GM23338 (cell line): ENCODE data around the gene CHCHD3. TPM values are rescaled to one million over a fixed set of nuclear protein-coding genes. Genes with fewer than 3 reads are reported as not detected.

Source experiments
- ATAC-seq: fragments of 200-7000 bp; cut with Tn5 transposase; 3 replicates; pipeline ENCODE4 v1.9.1; 2020
- DNase-seq: peaks from one replicate; pipeline ENCODE4 v3.0.0-alpha.2; 2015; ENCODE audit warnings: low spot score
- H2AFZ ChIP-seq: fragments of 200-600 bp; sonication (generic); 2 replicates; pipeline ENCODE4 v1.8.0; 2016; ENCODE audit warnings: antibody characterized with exemption, mild to moderate bottlenecking, moderate library complexity
- H3F3A ChIP-seq: fragments of 200-600 bp; sonication (generic); replicated peaks from 2 replicates; pipeline ENCODE4 v1.8.0; 2017; ENCODE audit warnings: antibody characterized with exemption, mixed run types, low read depth
- H3K27ac ChIP-seq: fragments of 200-600 bp; sonication (generic); 2 replicates; pipeline ENCODE4 v1.6.1; 2016; ENCODE audit warnings: low read depth
- H3K27me3 ChIP-seq: fragments of 200-600 bp; sonication (generic); 2 replicates; pipeline ENCODE4 v1.8.0; 2016; ENCODE audit warnings: mild to moderate bottlenecking, mixed run types, moderate library complexity; ENCODE audit not compliant: insufficient read depth
- H3K36me3 ChIP-seq: fragments of 200-600 bp; sonication (generic); 2 replicates; pipeline ENCODE4 v1.8.0; 2016; ENCODE audit warnings: mild to moderate bottlenecking; ENCODE audit not compliant: insufficient read depth
- H3K4me1 ChIP-seq: fragments of 200-600 bp; sonication (generic); 2 replicates; pipeline ENCODE4 v1.8.0; 2016; ENCODE audit warnings: mild to moderate bottlenecking, moderate library complexity; ENCODE audit not compliant: insufficient read depth
- H3K4me2 ChIP-seq: fragments of 200-600 bp; sonication (generic); 2 replicates; pipeline ENCODE4 v1.7.1; 2017; ENCODE audit warnings: mixed run types
- H3K4me3 ChIP-seq: fragments of 200-600 bp; sonication (generic); 2 replicates; pipeline ENCODE4 v1.6.1; 2016; ENCODE audit warnings: mixed run types
- H3K79me2 ChIP-seq: fragments of 200-600 bp; sonication (generic); replicated peaks from 2 replicates; pipeline ENCODE4 v1.8.0; 2017; ENCODE audit warnings: mild to moderate bottlenecking; ENCODE audit not compliant: insufficient read depth
- H3K9me2 ChIP-seq: fragments of 200-600 bp; sonication (generic); 2 replicates; pipeline ENCODE4 v1.8.0; 2017; ENCODE audit not compliant: insufficient read depth
- H4K20me1 ChIP-seq: fragments of 200-600 bp; sonication (generic); replicated peaks from 2 replicates; pipeline ENCODE4 v1.8.0; 2017; ENCODE audit warnings: mild to moderate bottlenecking; ENCODE audit not compliant: insufficient read depth
- H3K27ac Mint-ChIP-seq: 2 replicates; pipeline ENCODE4 v1.8.0; 2020; ENCODE audit warnings: inconsistent platforms, mild to moderate bottlenecking, moderate library complexity, mixed read lengths
- H3K27me3 Mint-ChIP-seq: 3 replicates; pipeline ENCODE4 v1.8.0; 2022; ENCODE audit warnings: low read depth, mild to moderate bottlenecking, moderate library complexity, mixed read lengths, inconsistent platforms; ENCODE audit not compliant: insufficient read depth, poor library complexity
- H3K36me3 Mint-ChIP-seq: 3 replicates; pipeline ENCODE4 v1.8.0; 2021; ENCODE audit warnings: low read depth, mild to moderate bottlenecking, inconsistent platforms, moderate library complexity, mixed read lengths
- H3K4me1 Mint-ChIP-seq: 3 replicates; pipeline ENCODE4 v1.8.0; 2020; ENCODE audit warnings: mild to moderate bottlenecking, inconsistent platforms, mixed read lengths
- H3K4me3 Mint-ChIP-seq: 3 replicates; pipeline ENCODE4 v1.8.0; 2021; ENCODE audit warnings: moderate library complexity, mild to moderate bottlenecking, inconsistent platforms, mixed read lengths
- H3K9me3 Mint-ChIP-seq: 3 replicates; pipeline ENCODE4 v1.8.0; 2020; ENCODE audit warnings: moderate library complexity, mild to moderate bottlenecking, inconsistent platforms, mixed read lengths
- CREB1 ChIP-seq: fragments of 250-450 bp; sonication (Bioruptor Pico); IDR thresholded peaks from 2 replicates; pipeline ENCODE4 v1.5.0; 2020; ENCODE audit warnings: low read depth, mild to moderate bottlenecking, moderate library complexity
- CTCF ChIP-seq, 2 experiments: fragments of 200-600 bp in 1 of 2; sonication (generic) in 1 of 2; conservative IDR thresholded peaks; 2 replicates each; pipeline versions ENCODE4 v1.5.1 to v1.6.1; 2016 to 2017; ENCODE audit warnings: antibody characterized with exemption in 2 of 2, low read depth in 2 of 2, mild to moderate bottlenecking in 2 of 2, moderate library complexity in 1 of 2
- EZH2 ChIP-seq: fragments of 200-600 bp; sonication (generic); IDR thresholded peaks from one replicate; pipeline ENCODE4 v1.8.0; 2017; ENCODE audit warnings: antibody characterized with exemption, mild to moderate bottlenecking, low read depth; ENCODE audit not compliant: unreplicated experiment
- EZH2phosphoT487 ChIP-seq: fragments of 200-600 bp; sonication (generic); IDR thresholded peaks from one replicate; pipeline ENCODE4 v1.8.1; 2018; ENCODE audit warnings: antibody characterized with exemption; ENCODE audit not compliant: unreplicated experiment
- JUNB ChIP-seq: IDR thresholded peaks from one replicate; pipeline ENCODE4 v1.6.1; 2016; ENCODE audit warnings: antibody characterized with exemption; ENCODE audit not compliant: unreplicated experiment
- NANOG ChIP-seq: IDR thresholded peaks from 2 replicates; pipeline ENCODE4 v1.6.1; 2016; ENCODE audit warnings: antibody characterized with exemption, borderline replicate concordance
- POLR2AphosphoS5 ChIP-seq: IDR thresholded peaks from 2 replicates; pipeline ENCODE4 v1.6.1; 2016; ENCODE audit warnings: antibody characterized with exemption, low read depth
- REST ChIP-seq: IDR thresholded peaks from one replicate; pipeline ENCODE4 v1.6.1; 2018; ENCODE audit warnings: antibody characterized with exemption; ENCODE audit not compliant: unreplicated experiment
- ZNF331 ChIP-seq: fragments of 250-450 bp; sonication (Bioruptor Pico); IDR thresholded peaks from 2 replicates; pipeline ENCODE4 v1.5.0; 2020; ENCODE audit warnings: low read depth, mild to moderate bottlenecking, moderate library complexity
- polyA plus RNA-seq: library from polyadenylated mRNA; unstranded; fragments of >200 nt; fragmentation: Nextera tagmentation; extraction: Ambion mirVana; gene quantifications from 2 replicates; pipeline ENCODE4 v1.2.1, GENCODE V29; 2016
- total RNA-seq: library from RNA; depleted of rRNA; stranded (reverse); fragments of >200 nt; shearing (Covaris generic); gene quantifications from 2 replicates; pipeline ENCODE4 v1.2.3, GENCODE V29; 2014
- TF ChIP-seq, protein P1 (sequence below): fragments of 250-450 bp; sonication (Bioruptor Pico); IDR thresholded peaks from 2 replicates; pipeline ENCODE4 v1.5.0; 2020; ENCODE audit warnings: mild to moderate bottlenecking, moderate library complexity
- TF ChIP-seq, protein P2 (sequence below): IDR thresholded peaks from 2 replicates; pipeline ENCODE4 v1.6.1; 2016; ENCODE audit warnings: antibody characterized with exemption

CHCHD3 gene
- total and polyA plus RNA-seq, 2 experiments from 2014 or later = 107 to 131 TPM

GRCh38 chr7:133003052-133003910, 78.6 kb downstream of the CHCHD3 start:
- Histone ChIP-seq H4K20me1 (peaks cover 10% of the 10 kb centered on the region), H3K27ac (no peak overlapping the region), H3K36me3 (no peaks in the 10 kb centered on the region), H3K4me1 (peaks cover 30% of the 10 kb centered on the region), H3K79me2 (peaks cover 89% of the 10 kb centered on the region), H3K4me3 (no peak overlapping the region), H2AFZ (no peak overlapping the region), H3K4me2 (no peak overlapping the region), H3K9me2 (no peaks in the 10 kb centered on the region), H3F3A (no peaks in the 10 kb centered on the region), H3K27me3 (no peaks in the 10 kb centered on the region)
- no peak for DNase-seq
- H3K4me3 Mint-ChIP-seq = no peak overlapping the region
- no peaks in the 10 kb centered on the region for H3K9me3 Mint-ChIP-seq
- TF ChIP-seq CREB1 (CRISPR knock-in tag) = no peak
- TF ChIP-seq NANOG = no peak
- no peak for TF ChIP-seq CTCF (conservative IDR thresholded peaks at IDR 0.05; ENCODE audit: low read depth in 2 of 2)
- no peak for TF ChIP-seq JUNB
- TF ChIP-seq, protein P1, sequence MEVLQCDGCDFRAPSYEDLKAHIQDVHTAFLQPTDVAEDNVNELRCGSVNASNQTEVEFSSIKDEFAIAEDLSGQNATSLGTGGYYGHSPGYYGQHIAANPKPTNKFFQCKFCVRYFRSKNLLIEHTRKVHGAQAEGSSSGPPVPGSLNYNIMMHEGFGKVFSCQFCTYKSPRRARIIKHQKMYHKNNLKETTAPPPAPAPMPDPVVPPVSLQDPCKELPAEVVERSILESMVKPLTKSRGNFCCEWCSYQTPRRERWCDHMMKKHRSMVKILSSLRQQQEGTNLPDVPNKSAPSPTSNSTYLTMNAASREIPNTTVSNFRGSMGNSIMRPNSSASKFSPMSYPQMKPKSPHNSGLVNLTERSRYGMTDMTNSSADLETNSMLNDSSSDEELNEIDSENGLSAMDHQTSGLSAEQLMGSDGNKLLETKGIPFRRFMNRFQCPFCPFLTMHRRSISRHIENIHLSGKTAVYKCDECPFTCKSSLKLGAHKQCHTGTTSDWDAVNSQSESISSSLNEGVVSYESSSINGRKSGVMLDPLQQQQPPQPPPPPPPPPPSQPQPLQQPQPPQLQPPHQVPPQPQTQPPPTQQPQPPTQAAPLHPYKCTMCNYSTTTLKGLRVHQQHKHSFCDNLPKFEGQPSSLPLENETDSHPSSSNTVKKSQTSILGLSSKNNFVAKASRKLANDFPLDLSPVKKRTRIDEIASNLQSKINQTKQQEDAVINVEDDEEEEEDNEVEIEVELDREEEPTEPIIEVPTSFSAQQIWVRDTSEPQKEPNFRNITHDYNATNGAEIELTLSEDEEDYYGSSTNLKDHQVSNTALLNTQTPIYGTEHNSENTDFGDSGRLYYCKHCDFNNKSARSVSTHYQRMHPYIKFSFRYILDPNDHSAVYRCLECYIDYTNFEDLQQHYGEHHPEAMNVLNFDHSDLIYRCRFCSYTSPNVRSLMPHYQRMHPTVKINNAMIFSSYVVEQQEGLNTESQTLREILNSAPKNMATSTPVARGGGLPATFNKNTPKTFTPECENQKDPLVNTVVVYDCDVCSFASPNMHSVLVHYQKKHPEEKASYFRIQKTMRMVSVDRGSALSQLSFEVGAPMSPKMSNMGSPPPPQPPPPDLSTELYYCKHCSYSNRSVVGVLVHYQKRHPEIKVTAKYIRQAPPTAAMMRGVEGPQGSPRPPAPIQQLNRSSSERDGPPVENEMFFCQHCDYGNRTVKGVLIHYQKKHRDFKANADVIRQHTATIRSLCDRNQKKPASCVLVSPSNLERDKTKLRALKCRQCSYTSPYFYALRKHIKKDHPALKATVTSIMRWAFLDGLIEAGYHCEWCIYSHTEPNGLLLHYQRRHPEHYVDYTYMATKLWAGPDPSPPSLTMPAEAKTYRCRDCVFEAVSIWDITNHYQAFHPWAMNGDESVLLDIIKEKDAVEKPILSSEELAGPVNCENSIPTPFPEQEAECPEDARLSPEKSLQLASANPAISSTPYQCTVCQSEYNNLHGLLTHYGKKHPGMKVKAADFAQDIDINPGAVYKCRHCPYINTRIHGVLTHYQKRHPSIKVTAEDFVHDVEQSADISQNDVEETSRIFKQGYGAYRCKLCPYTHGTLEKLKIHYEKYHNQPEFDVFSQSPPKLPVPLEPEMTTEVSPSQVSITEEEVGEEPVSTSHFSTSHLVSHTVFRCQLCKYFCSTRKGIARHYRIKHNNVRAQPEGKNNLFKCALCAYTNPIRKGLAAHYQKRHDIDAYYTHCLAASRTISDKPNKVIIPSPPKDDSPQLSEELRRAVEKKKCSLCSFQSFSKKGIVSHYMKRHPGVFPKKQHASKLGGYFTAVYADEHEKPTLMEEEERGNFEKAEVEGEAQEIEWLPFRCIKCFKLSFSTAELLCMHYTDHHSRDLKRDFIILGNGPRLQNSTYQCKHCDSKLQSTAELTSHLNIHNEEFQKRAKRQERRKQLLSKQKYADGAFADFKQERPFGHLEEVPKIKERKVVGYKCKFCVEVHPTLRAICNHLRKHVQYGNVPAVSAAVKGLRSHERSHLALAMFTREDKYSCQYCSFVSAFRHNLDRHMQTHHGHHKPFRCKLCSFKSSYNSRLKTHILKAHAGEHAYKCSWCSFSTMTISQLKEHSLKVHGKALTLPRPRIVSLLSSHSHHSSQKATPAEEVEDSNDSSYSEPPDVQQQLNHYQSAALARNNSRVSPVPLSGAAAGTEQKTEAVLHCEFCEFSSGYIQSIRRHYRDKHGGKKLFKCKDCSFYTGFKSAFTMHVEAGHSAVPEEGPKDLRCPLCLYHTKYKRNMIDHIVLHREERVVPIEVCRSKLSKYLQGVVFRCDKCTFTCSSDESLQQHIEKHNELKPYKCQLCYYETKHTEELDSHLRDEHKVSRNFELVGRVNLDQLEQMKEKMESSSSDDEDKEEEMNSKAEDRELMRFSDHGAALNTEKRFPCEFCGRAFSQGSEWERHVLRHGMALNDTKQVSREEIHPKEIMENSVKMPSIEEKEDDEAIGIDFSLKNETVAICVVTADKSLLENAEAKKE = no peak
- no peak for TF ChIP-seq ZNF331 (CRISPR knock-in tag)
- TF ChIP-seq, protein P2, sequence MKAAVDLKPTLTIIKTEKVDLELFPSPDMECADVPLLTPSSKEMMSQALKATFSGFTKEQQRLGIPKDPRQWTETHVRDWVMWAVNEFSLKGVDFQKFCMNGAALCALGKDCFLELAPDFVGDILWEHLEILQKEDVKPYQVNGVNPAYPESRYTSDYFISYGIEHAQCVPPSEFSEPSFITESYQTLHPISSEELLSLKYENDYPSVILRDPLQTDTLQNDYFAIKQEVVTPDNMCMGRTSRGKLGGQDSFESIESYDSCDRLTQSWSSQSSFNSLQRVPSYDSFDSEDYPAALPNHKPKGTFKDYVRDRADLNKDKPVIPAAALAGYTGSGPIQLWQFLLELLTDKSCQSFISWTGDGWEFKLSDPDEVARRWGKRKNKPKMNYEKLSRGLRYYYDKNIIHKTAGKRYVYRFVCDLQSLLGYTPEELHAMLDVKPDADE = no peak
- TF ChIP-seq POLR2AphosphoS5 = no peak
- TF ChIP-seq EZH2phosphoT487 = no peak
- no peak for TF ChIP-seq EZH2
- no peak for TF ChIP-seq REST
- H3K27me3 Mint-ChIP-seq = peaks cover 2% of the 10 kb centered on the region
- H3K36me3 Mint-ChIP-seq = no peaks in the 10 kb centered on the region
- ATAC-seq = no peak
- peaks cover 34% of the 10 kb centered on the region for H3K4me1 Mint-ChIP-seq
- H3K27ac Mint-ChIP-seq = no peak overlapping the region; the same call in 1 of the 2 replicates
